Upper lobe of left lung (tissue), 6 donors: ENCODE measurements around the gene ACTL8. TPM values are rescaled to one million over a fixed set of nuclear protein-coding genes. Genes with fewer than 3 reads are reported as not detected.

Experiments used
- ATAC-seq, 2 donors: fragments of 200-7000 bp; cut with Tn5 transposase; one replicate each; pipeline ENCODE4 v1.9.1; 2022; ENCODE audit warnings: mild to moderate bottlenecking in 2 of 2, moderate library complexity in 2 of 2; ENCODE audit not compliant: low FRiP score in 2 of 2
- DNase-seq, 2 donors: peaks; one replicate each; pipeline ENCODE4 v3.0.0-alpha.2; 2019 to 2020
- H3K27ac ChIP-seq, 4 donors: fragments of 200-600 bp; sonication (generic); one replicate each; pipeline ENCODE4 v1.5.1; 2016 to 2019
- H3K27me3 ChIP-seq, 4 donors: fragments of 200-600 bp; sonication (generic); one replicate each; pipeline ENCODE4 v1.5.1; 2017 to 2019
- H3K36me3 ChIP-seq, 4 donors: fragments of 200-600 bp; sonication (generic); one replicate each; pipeline ENCODE4 v1.5.1; 2016 to 2019
- H3K4me1 ChIP-seq, 4 donors: fragments of 200-600 bp; sonication (generic); one replicate each; pipeline ENCODE4 v1.5.1; 2018 to 2019
- H3K4me3 ChIP-seq, 4 donors: fragments of 200-600 bp; sonication (generic); one replicate each; pipeline ENCODE4 v1.5.1; 2017 to 2019; ENCODE audit warnings: mild to moderate bottlenecking in 2 of 4, moderate library complexity in 1 of 4
- H3K9me3 ChIP-seq, 4 donors: fragments of 200-600 bp; sonication (generic); one replicate each; pipeline ENCODE4 v1.5.1; 2018 to 2019
- EP300 ChIP-seq, 4 donors: sonication (generic); formaldehyde crosslinking; IDR thresholded peaks; one replicate each; pipeline ENCODE4 v1.5.1; 2017; ENCODE audit warnings: antibody characterized with exemption in 4 of 4, control low read depth in 2 of 4
- POLR2A ChIP-seq, 4 donors: fragments of 450-650 bp; IDR thresholded peaks; one replicate each; pipeline ENCODE4 v1.5.1; 2016 to 2017; ENCODE audit warnings: antibody characterized with exemption in 4 of 4, mild to moderate bottlenecking in 2 of 4
- POLR2AphosphoS5 ChIP-seq, 2 donors: sonication (generic); formaldehyde crosslinking; IDR thresholded peaks; one replicate each; pipeline ENCODE4 v1.5.1; 2017; ENCODE audit warnings: antibody characterized with exemption in 2 of 2
- WGBS, 2 donors: methylation state at CpG; one replicate each; pipeline ENCODE4 v1.1.5; 2017 to 2018; 5-methylcytosine and 5-hydroxymethylcytosine counted together
- total RNA-seq, 6 donors: library from RNA; depleted of rRNA in 4 of 6; stranded (reverse); fragments of >200 nt in 4 of 6; gene quantifications; one replicate each; pipeline versions ENCODE4 v1.1.0 to v1.2.1, GENCODE V29; 2016 to 2021
- TF ChIP-seq, protein P1 (sequence below), 6 experiments: fragments of 450-650 bp in 4 of 6; fragments of 200-600 bp in 2 of 6; sonication (generic) in 2 of 6; IDR thresholded peaks; one replicate each; pipeline ENCODE4 v1.5.1; 2016 to 2019; ENCODE audit warnings: antibody characterized with exemption in 6 of 6
- donor health status: DM: no; HTN: no; CAD: no; lungs with moderate emphysema.
- donor health status: DM: no; HTN: yes; CAD: no; lungs with severe emphysema.

The ACTL8 gene
- total RNA-seq, 6 donors from 2014 or later: not detected

DNA sequence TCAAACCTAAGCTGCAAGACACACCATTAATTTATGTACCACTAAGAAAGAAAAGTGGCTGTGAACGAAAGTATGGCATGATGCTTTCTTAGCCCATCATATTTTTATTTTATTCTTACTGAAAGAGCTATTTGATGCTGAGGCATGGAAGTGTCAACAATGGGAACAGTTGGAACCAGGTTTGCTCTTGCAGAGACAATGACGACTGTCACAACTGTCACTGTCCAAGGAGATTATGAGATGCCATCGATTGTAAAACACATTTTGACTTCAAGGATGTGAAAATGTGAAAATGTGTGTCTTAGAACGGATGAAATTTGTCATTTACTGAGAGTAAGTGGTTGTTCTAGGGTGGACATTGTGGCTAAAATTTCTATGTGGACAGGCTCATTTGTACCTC is 2.8 kb upstream of the ACTL8 start:
- Histone ChIP-seq H3K4me1 (no peaks in the 10 kb centered on the region), H3K27ac (no peak overlapping the region), H3K4me3 (no peak overlapping the region), H3K27me3 (no peaks in the 10 kb centered on the region), H3K36me3 (no peaks in the 10 kb centered on the region), H3K9me3 (peaks cover 17 to 26% (median 18%) of the 10 kb centered on the region in 4 donors)
- WGBS, 2 donors: 68 to 79% methylated on average over 4 of the region's 4 CpGs
- no peak for TF ChIP-seq POLR2AphosphoS5 (IDR thresholded peaks at IDR 0.05)
- no peak for DNase-seq
- no peak for ATAC-seq

DNA sequence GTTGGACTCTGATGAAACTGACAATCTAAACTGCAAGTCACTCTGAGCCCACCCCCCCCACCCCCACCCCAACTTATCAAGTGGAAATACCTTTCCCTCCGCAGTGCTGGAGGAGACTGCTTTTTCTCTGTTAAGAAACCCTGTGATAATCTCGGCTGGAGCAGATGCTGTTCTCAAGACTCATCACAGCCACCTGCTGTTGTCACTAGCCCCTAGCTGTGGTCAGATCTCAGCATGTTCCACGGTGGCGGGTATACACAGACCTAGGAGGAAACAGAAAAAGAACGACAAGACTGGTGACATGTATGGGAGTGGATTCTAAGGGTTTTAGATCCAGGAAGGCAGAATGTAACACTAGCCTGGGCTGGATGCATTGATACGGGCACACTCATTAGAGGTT is 2.3 kb downstream of the ACTL8 start:
- Histone ChIP-seq H3K4me3 (no peak overlapping the region), H3K27me3 (no peaks in the 10 kb centered on the region), H3K36me3 (no peaks in the 10 kb centered on the region), H3K9me3 (peaks cover 33 to 67% (median 42%) of the 10 kb centered on the region in 4 donors), H3K27ac (no peak overlapping the region), H3K4me1 (no peaks in the 10 kb centered on the region)
- DNase-seq: no peak
- TF ChIP-seq POLR2AphosphoS5 (IDR thresholded peaks at IDR 0.05) (no peak), POLR2A (IDR thresholded peaks at IDR 0.05) (no peak), EP300 (IDR thresholded peaks at IDR 0.05) (no peak)
- TF ChIP-seq, protein P1, sequence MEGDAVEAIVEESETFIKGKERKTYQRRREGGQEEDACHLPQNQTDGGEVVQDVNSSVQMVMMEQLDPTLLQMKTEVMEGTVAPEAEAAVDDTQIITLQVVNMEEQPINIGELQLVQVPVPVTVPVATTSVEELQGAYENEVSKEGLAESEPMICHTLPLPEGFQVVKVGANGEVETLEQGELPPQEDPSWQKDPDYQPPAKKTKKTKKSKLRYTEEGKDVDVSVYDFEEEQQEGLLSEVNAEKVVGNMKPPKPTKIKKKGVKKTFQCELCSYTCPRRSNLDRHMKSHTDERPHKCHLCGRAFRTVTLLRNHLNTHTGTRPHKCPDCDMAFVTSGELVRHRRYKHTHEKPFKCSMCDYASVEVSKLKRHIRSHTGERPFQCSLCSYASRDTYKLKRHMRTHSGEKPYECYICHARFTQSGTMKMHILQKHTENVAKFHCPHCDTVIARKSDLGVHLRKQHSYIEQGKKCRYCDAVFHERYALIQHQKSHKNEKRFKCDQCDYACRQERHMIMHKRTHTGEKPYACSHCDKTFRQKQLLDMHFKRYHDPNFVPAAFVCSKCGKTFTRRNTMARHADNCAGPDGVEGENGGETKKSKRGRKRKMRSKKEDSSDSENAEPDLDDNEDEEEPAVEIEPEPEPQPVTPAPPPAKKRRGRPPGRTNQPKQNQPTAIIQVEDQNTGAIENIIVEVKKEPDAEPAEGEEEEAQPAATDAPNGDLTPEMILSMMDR (IDR thresholded peaks at IDR 0.05): no peak
- WGBS, 2 donors: 74 to 82% methylated on average over 6 of the region's 6 CpGs
- ATAC-seq: no peak

DNA sequence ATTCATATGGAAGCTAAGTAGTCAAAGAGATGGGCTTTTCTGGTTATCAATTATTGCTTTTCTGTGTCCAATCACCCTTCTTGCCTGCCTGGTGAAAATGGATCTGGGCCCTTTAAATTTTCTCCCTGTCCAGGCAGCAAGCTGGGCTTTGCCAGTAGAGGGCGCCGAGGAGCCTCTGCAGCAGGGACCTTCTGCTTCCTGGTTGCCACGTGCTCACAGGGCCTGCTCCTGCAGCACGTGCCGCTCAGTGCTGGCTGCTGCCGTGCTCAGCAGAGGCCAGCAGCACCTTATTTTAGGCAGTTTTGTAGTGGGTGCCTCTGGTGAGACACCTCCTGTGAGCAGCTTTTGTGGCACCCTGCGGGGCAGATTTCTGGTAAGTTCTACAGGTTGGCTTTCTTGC is 4.0 kb downstream of the ACTL8 start:
- Histone ChIP-seq H3K36me3 (no peaks in the 10 kb centered on the region), H3K27ac (no peak overlapping the region), H3K27me3 (no peaks in the 10 kb centered on the region), H3K4me1 (no peaks in the 10 kb centered on the region), H3K4me3 (no peak overlapping the region), H3K9me3 (peaks cover 33 to 67% (median 42%) of the 10 kb centered on the region in 4 donors)
- 65 to 66% methylated on average over 3 to 7 of the region's 7 CpGs for WGBS, 2 donors
- no peak for TF ChIP-seq POLR2AphosphoS5 (IDR thresholded peaks at IDR 0.05)
- no peak for TF ChIP-seq EP300 (IDR thresholded peaks at IDR 0.05)
- no peak for TF ChIP-seq POLR2A (IDR thresholded peaks at IDR 0.05)
- TF ChIP-seq, protein P1 (IDR thresholded peaks at IDR 0.05): no peak
- ATAC-seq (no peak), DNase-seq (no peak)

DNA sequence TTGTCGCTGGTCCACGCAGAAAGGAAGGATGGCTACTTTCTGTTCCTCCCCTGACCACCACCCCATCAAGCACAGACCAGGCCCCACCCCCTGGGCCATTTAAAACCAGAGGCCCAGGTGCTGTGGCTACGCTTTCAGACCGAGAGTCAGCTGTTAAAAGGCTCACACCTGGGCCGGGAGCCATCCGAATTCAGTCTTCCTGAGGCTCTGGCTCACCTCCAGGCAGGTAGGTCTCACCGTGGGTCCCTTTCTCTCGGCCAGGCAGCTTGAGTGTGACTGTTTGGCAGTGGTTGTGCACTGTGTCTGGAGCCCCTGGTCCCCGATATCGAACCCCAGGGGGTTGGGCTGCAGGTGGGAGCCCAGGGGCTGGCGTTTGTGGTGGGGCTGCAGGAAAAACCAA is 7.2 kb downstream of the ACTL8 start:
- H3K9me3 ChIP-seq: peaks cover 15 to 41% (median 24%) of the 10 kb centered on the region in 4 donors
- WGBS, 2 donors: 83 to 87% methylated on average over 3 to 6 of the region's 11 CpGs
- no peak overlapping the region for H3K4me3 ChIP-seq
- H3K27me3 ChIP-seq: no peaks in the 10 kb centered on the region
- no peak for ATAC-seq
- H3K27ac ChIP-seq: no peak overlapping the region
- no peak for DNase-seq
- H3K36me3 ChIP-seq: no peaks in the 10 kb centered on the region
- H3K4me1 ChIP-seq: no peaks in the 10 kb centered on the region
- TF ChIP-seq EP300 (IDR thresholded peaks at IDR 0.05) (no peak), POLR2A (IDR thresholded peaks at IDR 0.05) (no peak), POLR2AphosphoS5 (IDR thresholded peaks at IDR 0.05) (no peak)
- TF ChIP-seq, protein P1 (IDR thresholded peaks at IDR 0.05): no peak

- 58 to 68% methylated on average over 7 to 8 of the region's 8 CpGs for WGBS, 2 donors
- H3K4me3 ChIP-seq: no peak overlapping the region
- DNase-seq (no peak), ATAC-seq (no peak)
- H3K27me3 ChIP-seq: no peaks in the 10 kb centered on the region
- TF ChIP-seq POLR2AphosphoS5 (IDR thresholded peaks at IDR 0.05) (no peak), EP300 (IDR thresholded peaks at IDR 0.05) (no peak), POLR2A (IDR thresholded peaks at IDR 0.05) (no peak)
- TF ChIP-seq, protein P1 (IDR thresholded peaks at IDR 0.05): no peak
- no peak overlapping the region for H3K27ac ChIP-seq
- H3K9me3 ChIP-seq: peaks cover 15 to 30% (median 18%) of the 10 kb centered on the region in 4 donors
- no peaks in the 10 kb centered on the region for H3K36me3 ChIP-seq
- no peaks in the 10 kb centered on the region for H3K4me1 ChIP-seq
Measured at GRCh38 chr1:17763417-17763816, 8.3 kb downstream of the ACTL8 start.
